HEK293 (cell line): Measurements from ENCODE around the gene SETD1A.

Experiments used
- EGR2 ChIP-seq: fragments of 450-650 bp; formaldehyde crosslinking; IDR thresholded peaks from 2 replicates; pipeline ENCODE4 v1.5.1; 2016; ENCODE audit warnings: low read depth, missing biosample characterization, missing genetic modification characterization
- FEZF1 ChIP-seq: fragments of 450-650 bp; formaldehyde crosslinking; IDR thresholded peaks from 2 replicates; pipeline ENCODE4 v1.5.1; 2016; ENCODE audit warnings: missing biosample characterization, missing genetic modification characterization
- GLI4 ChIP-seq: fragments of 450-650 bp; formaldehyde crosslinking; IDR thresholded peaks from 2 replicates; pipeline ENCODE4 v1.5.1; 2016; ENCODE audit warnings: missing biosample characterization, missing genetic modification characterization
- HOXA7 ChIP-seq: sonication (generic); formaldehyde crosslinking; IDR thresholded peaks from 2 replicates; pipeline ENCODE4 v1.8.1; 2022; ENCODE audit warnings: missing genetic modification reagents, borderline replicate concordance
- OSR2 ChIP-seq: fragments of 450-650 bp; formaldehyde crosslinking; IDR thresholded peaks from 2 replicates; pipeline ENCODE4 v1.5.1; 2016; ENCODE audit warnings: missing biosample characterization, missing genetic modification characterization
- TCF7L2 ChIP-seq: IDR thresholded peaks from 2 replicates; pipeline ENCODE4 v1.6.1; 2011; ENCODE audit warnings: low read depth, mild to moderate bottlenecking, inconsistent platforms, low read length, moderate library complexity, borderline replicate concordance
- TRIM28 ChIP-seq: IDR thresholded peaks from 2 replicates; pipeline ENCODE4 v1.6.1; 2011; ENCODE audit warnings: low read length, control low read depth, borderline replicate concordance
- ZBTB8A ChIP-seq: fragments of 450-650 bp; formaldehyde crosslinking; IDR thresholded peaks from 2 replicates; pipeline ENCODE4 v1.5.1; 2016; ENCODE audit warnings: missing biosample characterization, missing genetic modification characterization
- ZNF133 ChIP-seq: fragments of 450-650 bp; formaldehyde crosslinking; IDR thresholded peaks from 2 replicates; pipeline ENCODE4 v1.5.1; 2016; ENCODE audit warnings: missing biosample characterization, missing genetic modification characterization
- ZNF146 ChIP-seq: fragments of 450-650 bp; formaldehyde crosslinking; IDR thresholded peaks from 2 replicates; pipeline ENCODE4 v1.5.1; 2016; ENCODE audit warnings: missing biosample characterization, missing genetic modification characterization
- ZNF169 ChIP-seq: fragments of 450-650 bp; formaldehyde crosslinking; IDR thresholded peaks from 2 replicates; pipeline ENCODE4 v1.5.1; 2016; ENCODE audit warnings: missing biosample characterization, missing genetic modification characterization
- ZNF211 ChIP-seq: fragments of 450-650 bp; formaldehyde crosslinking; IDR thresholded peaks from 2 replicates; pipeline ENCODE4 v1.5.1; 2016; ENCODE audit warnings: low read depth, missing biosample characterization, missing genetic modification characterization
- ZNF324 ChIP-seq: fragments of 450-650 bp; formaldehyde crosslinking; IDR thresholded peaks from 2 replicates; pipeline ENCODE4 v1.5.1; 2016; ENCODE audit warnings: missing biosample characterization, missing genetic modification characterization
- ZNF423 ChIP-seq: fragments of 450-650 bp; formaldehyde crosslinking; IDR thresholded peaks from 2 replicates; pipeline ENCODE4 v1.5.1; 2016; ENCODE audit warnings: missing biosample characterization, missing genetic modification characterization
- ZNF473 ChIP-seq: fragments of 450-650 bp; formaldehyde crosslinking; IDR thresholded peaks from 2 replicates; pipeline ENCODE4 v1.5.1; 2017; ENCODE audit warnings: missing biosample characterization, missing genetic modification characterization
- ZNF549 ChIP-seq: fragments of 450-650 bp; IDR thresholded peaks from 2 replicates; pipeline ENCODE4 v1.5.1; 2018; ENCODE audit warnings: missing biosample characterization, missing genetic modification characterization, mild to moderate bottlenecking, inconsistent platforms, moderate library complexity
- ZNF555 ChIP-seq: fragments of 450-650 bp; formaldehyde crosslinking; conservative IDR thresholded peaks from 2 replicates; pipeline ENCODE4 v1.5.1; 2017; ENCODE audit warnings: missing biosample characterization, mild to moderate bottlenecking, missing genetic modification characterization, inconsistent platforms
- ZNF623 ChIP-seq: fragments of 450-650 bp; formaldehyde crosslinking; IDR thresholded peaks from 2 replicates; pipeline ENCODE4 v1.5.1; 2016; ENCODE audit warnings: missing biosample characterization, missing genetic modification characterization
- ZNF629 ChIP-seq: fragments of 450-650 bp; formaldehyde crosslinking; IDR thresholded peaks from 2 replicates; pipeline ENCODE4 v1.5.1; 2017; ENCODE audit warnings: missing biosample characterization, missing genetic modification characterization
- ZNF747 ChIP-seq: fragments of 450-650 bp; formaldehyde crosslinking; IDR thresholded peaks from 2 replicates; pipeline ENCODE4 v1.5.1; 2016; ENCODE audit warnings: missing biosample characterization, missing genetic modification characterization
- ZNF76 ChIP-seq: fragments of 450-650 bp; formaldehyde crosslinking; IDR thresholded peaks from 2 replicates; pipeline ENCODE4; 2016; ENCODE audit warnings: low read depth, missing biosample characterization, missing genetic modification characterization, borderline replicate concordance
- TF ChIP-seq, protein P1 (sequence below): fragments of 450-650 bp; formaldehyde crosslinking; IDR thresholded peaks from 2 replicates; pipeline ENCODE4 v1.5.1; 2016; ENCODE audit warnings: missing biosample characterization, missing genetic modification characterization
- TF ChIP-seq, protein P2 (sequence below): IDR thresholded peaks from 2 replicates; pipeline ENCODE4 v1.6.1; 2011; ENCODE audit warnings: mild to moderate bottlenecking, low read depth, low read length, borderline replicate concordance
- TF ChIP-seq, protein P3 (sequence below): fragments of 450-650 bp; formaldehyde crosslinking; IDR thresholded peaks from 2 replicates; pipeline ENCODE4 v1.5.1; 2017; ENCODE audit warnings: missing biosample characterization, missing genetic modification characterization
- TF ChIP-seq, protein P4 (sequence below): fragments of 450-650 bp; IDR thresholded peaks from 2 replicates; pipeline ENCODE4 v1.5.1; 2018; ENCODE audit warnings: missing biosample characterization, missing genetic modification characterization
- TF ChIP-seq, protein P5 (sequence below): fragments of 450-650 bp; formaldehyde crosslinking; IDR thresholded peaks from 2 replicates; pipeline ENCODE4 v1.5.1; 2016; ENCODE audit warnings: missing biosample characterization, missing genetic modification characterization
- TF ChIP-seq, protein P6 (sequence below): fragments of 450-650 bp; IDR thresholded peaks from 2 replicates; pipeline ENCODE4 v1.5.1; 2018; ENCODE audit warnings: missing biosample characterization, mild to moderate bottlenecking, missing genetic modification characterization
- TF ChIP-seq, protein P7 (sequence below): fragments of 450-650 bp; formaldehyde crosslinking; optimal IDR thresholded peaks from 2 replicates; pipeline ENCODE3; 2016; ENCODE audit warnings: missing biosample characterization, mild to moderate bottlenecking, missing genetic modification characterization

The SETD1A gene

DNA sequence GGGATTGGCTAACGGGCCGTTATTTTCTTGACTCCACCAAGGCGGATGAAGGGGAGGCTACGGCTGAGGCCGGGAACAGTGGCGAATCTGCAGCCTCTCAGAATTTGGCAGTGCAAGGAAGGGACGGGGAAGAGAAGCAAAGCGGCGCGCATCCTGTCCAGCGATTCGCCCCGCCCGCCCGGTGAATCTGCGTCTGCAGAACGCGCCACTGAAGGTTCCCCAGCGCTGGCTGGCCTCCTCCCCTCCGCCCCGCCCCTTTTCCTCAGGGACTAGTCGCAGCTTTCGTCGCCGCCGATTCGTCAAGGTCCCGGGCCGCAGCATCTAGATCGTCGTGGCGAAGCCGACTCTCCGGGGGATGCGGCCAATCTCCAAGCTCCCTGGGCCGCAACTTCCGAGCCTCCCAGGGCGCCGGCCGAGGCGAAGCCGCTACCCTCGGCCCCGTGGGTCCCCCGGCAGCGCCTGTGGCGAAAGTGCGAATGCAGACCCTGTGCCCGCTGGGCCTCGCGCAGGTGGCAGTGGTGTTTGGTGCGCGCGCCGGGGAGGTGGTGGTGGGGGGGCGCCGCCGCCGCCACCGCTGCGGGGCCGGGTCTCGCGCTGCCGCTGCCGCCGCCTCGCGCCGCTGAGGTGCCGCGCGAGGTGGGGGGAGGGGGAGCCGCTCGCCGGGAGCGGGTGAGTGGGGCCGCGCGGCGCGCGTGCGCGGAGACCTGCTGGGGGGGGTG lies at the start of gene SETD1A (continued):
- TF ChIP-seq, protein P1, sequence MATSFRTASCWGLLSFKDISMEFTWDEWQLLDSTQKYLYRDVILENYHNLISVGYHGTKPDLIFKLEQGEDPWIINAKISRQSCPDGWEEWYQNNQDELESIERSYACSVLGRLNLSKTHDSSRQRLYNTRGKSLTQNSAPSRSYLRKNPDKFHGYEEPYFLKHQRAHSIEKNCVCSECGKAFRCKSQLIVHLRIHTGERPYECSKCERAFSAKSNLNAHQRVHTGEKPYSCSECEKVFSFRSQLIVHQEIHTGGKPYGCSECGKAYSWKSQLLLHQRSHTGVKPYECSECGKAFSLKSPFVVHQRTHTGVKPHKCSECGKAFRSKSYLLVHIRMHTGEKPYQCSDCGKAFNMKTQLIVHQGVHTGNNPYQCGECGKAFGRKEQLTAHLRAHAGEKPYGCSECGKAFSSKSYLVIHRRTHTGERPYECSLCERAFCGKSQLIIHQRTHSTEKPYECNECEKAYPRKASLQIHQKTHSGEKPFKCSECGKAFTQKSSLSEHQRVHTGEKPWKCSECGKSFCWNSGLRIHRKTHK = no peak
- TF ChIP-seq, protein P2, sequence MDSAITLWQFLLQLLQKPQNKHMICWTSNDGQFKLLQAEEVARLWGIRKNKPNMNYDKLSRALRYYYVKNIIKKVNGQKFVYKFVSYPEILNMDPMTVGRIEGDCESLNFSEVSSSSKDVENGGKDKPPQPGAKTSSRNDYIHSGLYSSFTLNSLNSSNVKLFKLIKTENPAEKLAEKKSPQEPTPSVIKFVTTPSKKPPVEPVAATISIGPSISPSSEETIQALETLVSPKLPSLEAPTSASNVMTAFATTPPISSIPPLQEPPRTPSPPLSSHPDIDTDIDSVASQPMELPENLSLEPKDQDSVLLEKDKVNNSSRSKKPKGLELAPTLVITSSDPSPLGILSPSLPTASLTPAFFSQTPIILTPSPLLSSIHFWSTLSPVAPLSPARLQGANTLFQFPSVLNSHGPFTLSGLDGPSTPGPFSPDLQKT = no peak
- peak; percentile 77 for TF ChIP-seq ZBTB8A
- no peak for TF ChIP-seq ZNF169 (tag by site-specific recombination)
- TF ChIP-seq ZNF629 (tag by site-specific recombination) = peak; percentile 89
- TF ChIP-seq ZNF549 = no peak
- no peak for TF ChIP-seq ZNF555 (tag by site-specific recombination)
- TF ChIP-seq, protein P3, sequence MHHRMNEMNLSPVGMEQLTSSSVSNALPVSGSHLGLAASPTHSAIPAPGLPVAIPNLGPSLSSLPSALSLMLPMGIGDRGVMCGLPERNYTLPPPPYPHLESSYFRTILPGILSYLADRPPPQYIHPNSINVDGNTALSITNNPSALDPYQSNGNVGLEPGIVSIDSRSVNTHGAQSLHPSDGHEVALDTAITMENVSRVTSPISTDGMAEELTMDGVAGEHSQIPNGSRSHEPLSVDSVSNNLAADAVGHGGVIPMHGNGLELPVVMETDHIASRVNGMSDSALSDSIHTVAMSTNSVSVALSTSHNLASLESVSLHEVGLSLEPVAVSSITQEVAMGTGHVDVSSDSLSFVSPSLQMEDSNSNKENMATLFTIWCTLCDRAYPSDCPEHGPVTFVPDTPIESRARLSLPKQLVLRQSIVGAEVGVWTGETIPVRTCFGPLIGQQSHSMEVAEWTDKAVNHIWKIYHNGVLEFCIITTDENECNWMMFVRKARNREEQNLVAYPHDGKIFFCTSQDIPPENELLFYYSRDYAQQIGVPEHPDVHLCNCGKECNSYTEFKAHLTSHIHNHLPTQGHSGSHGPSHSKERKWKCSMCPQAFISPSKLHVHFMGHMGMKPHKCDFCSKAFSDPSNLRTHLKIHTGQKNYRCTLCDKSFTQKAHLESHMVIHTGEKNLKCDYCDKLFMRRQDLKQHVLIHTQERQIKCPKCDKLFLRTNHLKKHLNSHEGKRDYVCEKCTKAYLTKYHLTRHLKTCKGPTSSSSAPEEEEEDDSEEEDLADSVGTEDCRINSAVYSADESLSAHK (tag by site-specific recombination) = peak; percentile 64
- TF ChIP-seq TCF7L2 = no peak
- peak; percentile 84 for TF ChIP-seq ZNF146
- no peak for TF ChIP-seq ZNF473
- TF ChIP-seq TRIM28 = 0 out of 2 replicates have a peak, but pooled peaks have one; percentile 11
- TF ChIP-seq ZNF133 (tag by site-specific recombination) = no peak
- TF ChIP-seq, protein P4, sequence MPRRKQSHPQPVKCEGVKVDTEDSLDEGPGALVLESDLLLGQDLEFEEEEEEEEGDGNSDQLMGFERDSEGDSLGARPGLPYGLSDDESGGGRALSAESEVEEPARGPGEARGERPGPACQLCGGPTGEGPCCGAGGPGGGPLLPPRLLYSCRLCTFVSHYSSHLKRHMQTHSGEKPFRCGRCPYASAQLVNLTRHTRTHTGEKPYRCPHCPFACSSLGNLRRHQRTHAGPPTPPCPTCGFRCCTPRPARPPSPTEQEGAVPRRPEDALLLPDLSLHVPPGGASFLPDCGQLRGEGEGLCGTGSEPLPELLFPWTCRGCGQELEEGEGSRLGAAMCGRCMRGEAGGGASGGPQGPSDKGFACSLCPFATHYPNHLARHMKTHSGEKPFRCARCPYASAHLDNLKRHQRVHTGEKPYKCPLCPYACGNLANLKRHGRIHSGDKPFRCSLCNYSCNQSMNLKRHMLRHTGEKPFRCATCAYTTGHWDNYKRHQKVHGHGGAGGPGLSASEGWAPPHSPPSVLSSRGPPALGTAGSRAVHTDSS (tag by site-specific recombination) = no peak
- TF ChIP-seq, protein P5, sequence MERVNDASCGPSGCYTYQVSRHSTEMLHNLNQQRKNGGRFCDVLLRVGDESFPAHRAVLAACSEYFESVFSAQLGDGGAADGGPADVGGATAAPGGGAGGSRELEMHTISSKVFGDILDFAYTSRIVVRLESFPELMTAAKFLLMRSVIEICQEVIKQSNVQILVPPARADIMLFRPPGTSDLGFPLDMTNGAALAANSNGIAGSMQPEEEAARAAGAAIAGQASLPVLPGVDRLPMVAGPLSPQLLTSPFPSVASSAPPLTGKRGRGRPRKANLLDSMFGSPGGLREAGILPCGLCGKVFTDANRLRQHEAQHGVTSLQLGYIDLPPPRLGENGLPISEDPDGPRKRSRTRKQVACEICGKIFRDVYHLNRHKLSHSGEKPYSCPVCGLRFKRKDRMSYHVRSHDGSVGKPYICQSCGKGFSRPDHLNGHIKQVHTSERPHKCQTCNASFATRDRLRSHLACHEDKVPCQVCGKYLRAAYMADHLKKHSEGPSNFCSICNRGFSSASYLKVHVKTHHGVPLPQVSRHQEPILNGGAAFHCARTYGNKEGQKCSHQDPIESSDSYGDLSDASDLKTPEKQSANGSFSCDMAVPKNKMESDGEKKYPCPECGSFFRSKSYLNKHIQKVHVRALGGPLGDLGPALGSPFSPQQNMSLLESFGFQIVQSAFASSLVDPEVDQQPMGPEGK (tag by site-specific recombination) = peak; percentile 95
- TF ChIP-seq ZNF623 (tag by site-specific recombination) = peak; percentile 47; the same call in 1 of the 2 replicates
- no peak for TF ChIP-seq HOXA7 (CRISPR knock-in tag)
- peak; percentile 99 for TF ChIP-seq ZNF324 (tag by site-specific recombination)
- peak; percentile 89; the same call in 1 of the 2 replicates for TF ChIP-seq GLI4
- TF ChIP-seq ZNF747 (tag by site-specific recombination) = no peak
- no peak for TF ChIP-seq ZNF423 (tag by site-specific recombination)
- TF ChIP-seq, protein P6, sequence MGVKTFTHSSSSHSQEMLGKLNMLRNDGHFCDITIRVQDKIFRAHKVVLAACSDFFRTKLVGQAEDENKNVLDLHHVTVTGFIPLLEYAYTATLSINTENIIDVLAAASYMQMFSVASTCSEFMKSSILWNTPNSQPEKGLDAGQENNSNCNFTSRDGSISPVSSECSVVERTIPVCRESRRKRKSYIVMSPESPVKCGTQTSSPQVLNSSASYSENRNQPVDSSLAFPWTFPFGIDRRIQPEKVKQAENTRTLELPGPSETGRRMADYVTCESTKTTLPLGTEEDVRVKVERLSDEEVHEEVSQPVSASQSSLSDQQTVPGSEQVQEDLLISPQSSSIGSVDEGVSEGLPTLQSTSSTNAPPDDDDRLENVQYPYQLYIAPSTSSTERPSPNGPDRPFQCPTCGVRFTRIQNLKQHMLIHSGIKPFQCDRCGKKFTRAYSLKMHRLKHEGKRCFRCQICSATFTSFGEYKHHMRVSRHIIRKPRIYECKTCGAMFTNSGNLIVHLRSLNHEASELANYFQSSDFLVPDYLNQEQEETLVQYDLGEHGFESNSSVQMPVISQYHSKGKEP (tag by site-specific recombination) = no peak; the same call in 1 of the 2 replicates
- no peak for TF ChIP-seq FEZF1 (tag by site-specific recombination)
- TF ChIP-seq EGR2 (tag by site-specific recombination) = peak; percentile 5; the same call in 1 of the 2 replicates
- no peak for TF ChIP-seq ZNF211 (tag by site-specific recombination)
- TF ChIP-seq OSR2 (tag by site-specific recombination) = peak; percentile 80
- TF ChIP-seq ZNF76 = peak; percentile 93
- TF ChIP-seq, protein P7, sequence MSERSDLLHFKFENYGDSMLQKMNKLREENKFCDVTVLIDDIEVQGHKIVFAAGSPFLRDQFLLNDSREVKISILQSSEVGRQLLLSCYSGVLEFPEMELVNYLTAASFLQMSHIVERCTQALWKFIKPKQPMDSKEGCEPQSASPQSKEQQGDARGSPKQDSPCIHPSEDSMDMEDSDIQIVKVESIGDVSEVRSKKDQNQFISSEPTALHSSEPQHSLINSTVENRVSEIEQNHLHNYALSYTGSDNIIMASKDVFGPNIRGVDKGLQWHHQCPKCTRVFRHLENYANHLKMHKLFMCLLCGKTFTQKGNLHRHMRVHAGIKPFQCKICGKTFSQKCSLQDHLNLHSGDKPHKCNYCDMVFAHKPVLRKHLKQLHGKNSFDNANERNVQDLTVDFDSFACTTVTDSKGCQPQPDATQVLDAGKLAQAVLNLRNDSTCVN = peak; percentile 100
